H1 (cell line): ENCODE measurements around the gene TMBIM4. TPM values are rescaled to one million over a fixed set of nuclear protein-coding genes. Genes with fewer than 3 reads are reported as not detected.

Source experiments
- BRCA1 ChIP-seq: IDR thresholded peaks from 2 replicates; pipeline ENCODE4 v1.6.1; 2012; ENCODE audit warnings: low read depth, low read length, improper control_type of control experiment
- CHD1 ChIP-seq: IDR thresholded peaks from 2 replicates; pipeline ENCODE4 v1.6.1; 2012; ENCODE audit warnings: low read depth, low read length, improper control_type of control experiment
- CHD2 ChIP-seq: IDR thresholded peaks from 2 replicates; pipeline ENCODE4 v1.6.1; 2012; ENCODE audit warnings: low read length, improper control_type of control experiment
- CREB1 ChIP-seq: IDR thresholded peaks from 2 replicates; pipeline ENCODE4 v1.6.1; 2012; ENCODE audit warnings: inconsistent platforms
- GTF2F1 ChIP-seq: IDR thresholded peaks from 2 replicates; pipeline ENCODE4 v1.6.1; 2012; ENCODE audit warnings: low read depth, low read length, improper control_type of control experiment, borderline replicate concordance
- RFX5 ChIP-seq: IDR thresholded peaks from 2 replicates; pipeline ENCODE4 v1.6.1; 2011; ENCODE audit warnings: low read depth, low read length, improper control_type of control experiment, borderline replicate concordance
- TCF12 ChIP-seq: IDR thresholded peaks from 2 replicates; pipeline ENCODE4 v1.6.1; 2011; ENCODE audit warnings: low read depth, mild to moderate bottlenecking, low read length
- polyA plus RNA-seq, 7 experiments: library from polyadenylated mRNA; depleted of rRNA in 3 of 7; stranded (reverse) in 5 of 7; unstranded in 2 of 7; fragments of >200 nt in 5 of 7; fragments of 200-250 nt in 2 of 7; gene quantifications; 1 replicate in 5 of 7; 2 replicates in 1 of 7; 4 replicates in 1 of 7; pipeline versions ENCODE4 v1.2.1 to v1.2.3, GENCODE V29; 2011 to 2013; ENCODE audit warnings: missing spikeins in 2 of 7, mixed read lengths in 2 of 7
- total RNA-seq: library from RNA; stranded (reverse); fragmentation: NEBNext Ultra II Directional; extraction: Animal tissue kit (Norgen Biotek cat#: 25700); gene quantifications from 2 replicates; pipeline ENCODE4 v1.2.1, GENCODE V29; 2021

Gene TMBIM4
- total and polyA plus RNA-seq, 2 of the 8 experiments (the other 6 are each of a cell fraction or from before 2014, with no cell fraction given) = 12.8 to 46.6 TPM

DNA sequence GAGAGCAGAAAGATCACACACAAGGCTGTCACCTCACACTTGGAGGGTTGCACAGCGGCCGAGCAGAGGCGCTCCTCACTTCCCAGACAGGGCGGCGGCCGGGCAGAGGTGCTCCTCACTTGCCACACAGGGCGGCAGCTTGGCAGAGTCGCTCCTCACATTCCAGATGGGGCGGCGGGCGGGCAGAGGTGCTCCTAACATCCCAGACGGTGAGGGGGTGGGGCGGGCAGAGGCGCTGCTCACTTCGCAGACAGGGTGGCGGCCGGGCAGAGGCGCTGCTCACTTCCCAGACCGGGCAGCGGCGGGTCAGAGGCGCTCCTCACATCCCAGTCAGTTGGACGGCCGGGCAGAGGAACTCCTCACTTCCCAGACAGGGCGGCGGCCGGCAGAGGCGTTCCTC is 9.1 kb downstream of the TMBIM4 start (continued):
- no peak for TF ChIP-seq BRCA1
- TF ChIP-seq TCF12 = no peak
- no peak for TF ChIP-seq CHD2
- no peak for TF ChIP-seq CREB1
- TF ChIP-seq RFX5 = no peak
- TF ChIP-seq GTF2F1 = no peak
- no peak for TF ChIP-seq CHD1
